H1 (cell line): ENCODE results near the gene PDK4. TPM values are rescaled to one million over a fixed set of nuclear protein-coding genes. Genes with fewer than 3 reads are reported as not detected.

Experiments
- BACH1 ChIP-seq: IDR thresholded peaks from 2 replicates; pipeline ENCODE4 v1.6.1; 2012; ENCODE audit warnings: low read length, improper control_type of control experiment
- CTBP2 ChIP-seq: IDR thresholded peaks from 2 replicates; pipeline ENCODE4 v1.7.0; 2011; ENCODE audit warnings: borderline replicate concordance, mild to moderate bottlenecking, moderate library complexity, mixed read lengths, low read length; ENCODE audit not compliant: insufficient read depth, insufficient read length
- POLR2A ChIP-seq, 2 experiments: IDR thresholded peaks; 1 replicate in 1 of 2; 2 replicates in 1 of 2; pipeline ENCODE4 v1.6.1; 2011; ENCODE audit warnings: low read depth in 2 of 2, low read length in 2 of 2, mild to moderate bottlenecking in 2 of 2; ENCODE audit errors: control extremely low read depth in 1 of 2
- SAP30 ChIP-seq: fragments of 300-600 bp; sonication (generic); IDR thresholded peaks from 2 replicates; pipeline ENCODE4 v1.7.1; 2012; ENCODE audit warnings: low read length, moderate library complexity, mild to moderate bottlenecking, inconsistent platforms; ENCODE audit not compliant: insufficient read depth, insufficient replicate concordance
- SP1 ChIP-seq: IDR thresholded peaks from 2 replicates; pipeline ENCODE4 v1.6.1; 2011; ENCODE audit warnings: low read depth, low read length
- polyA plus RNA-seq, 7 experiments: library from polyadenylated mRNA; depleted of rRNA in 3 of 7; stranded (reverse) in 5 of 7; unstranded in 2 of 7; fragments of >200 nt in 5 of 7; fragments of 200-250 nt in 2 of 7; gene quantifications; 1 replicate in 5 of 7; 2 replicates in 1 of 7; 4 replicates in 1 of 7; pipeline versions ENCODE4 v1.2.1 to v1.2.3, GENCODE V29; 2011 to 2013; ENCODE audit warnings: missing spikeins in 2 of 7, mixed read lengths in 2 of 7
- total RNA-seq: library from RNA; stranded (reverse); fragmentation: NEBNext Ultra II Directional; extraction: Animal tissue kit (Norgen Biotek cat#: 25700); gene quantifications from 2 replicates; pipeline ENCODE4 v1.2.1, GENCODE V29; 2021

PDK4 gene
- total and polyA plus RNA-seq, 2 of the 8 experiments (the other 6 are each of a cell fraction or from before 2014, with no cell fraction given): 0.26 TPM; not detected in 1

DNA sequence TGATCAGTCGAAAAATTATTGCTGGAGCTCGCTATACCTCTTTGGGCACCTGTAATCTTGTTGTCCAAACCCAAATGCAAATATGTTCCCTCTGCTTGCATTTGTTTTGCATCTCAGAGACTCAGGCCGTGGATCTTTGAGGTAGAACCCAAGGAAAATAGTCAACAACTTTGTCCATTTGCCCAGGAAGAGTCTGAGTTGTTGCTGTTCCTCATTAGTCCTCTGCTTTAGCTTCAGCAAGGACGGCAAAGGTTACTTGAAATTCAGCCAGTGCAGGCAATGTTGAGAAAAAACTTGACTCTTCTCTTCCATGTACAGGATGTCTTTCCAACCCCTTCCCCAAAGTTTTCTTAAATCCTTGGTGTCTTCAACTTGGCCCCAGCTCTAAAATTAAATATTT, 45.8 kb downstream of the PDK4 start (continued):
- TF ChIP-seq CTBP2: no peak
- TF ChIP-seq SP1: no peak
- TF ChIP-seq SAP30: no peak
- no peak for TF ChIP-seq BACH1
- no peak for TF ChIP-seq POLR2A (IDR thresholded peaks at IDR 0.05; ENCODE audit: control extremely low read depth in 1 of 2, low read depth in 2 of 2, low read length in 2 of 2)
